Caco-2 (cell line): ENCODE data around the gene PRKAG2. TPM values are rescaled to one million over a fixed set of nuclear protein-coding genes. Genes with fewer than 3 reads are reported as not detected.
A peak's percentile ranks its signal among the peaks of the same experiment; 100 is the strongest.

Experiments
- BruUV-seq: library from RNA; stranded (reverse); fragments of 400-500 nt; replicated peaks from 2 replicates; lab custom pipeline; 2021; lab: Mats Ljungman, UMichigan
- CTCF ChIA-PET: fragments of 300-600 bp; sonication (Branson Sonifier 250); formaldehyde crosslinking; loops from one replicate; lab custom pipeline; 2022; ENCODE audit warnings: antibody characterized with exemption; lab: Charles Lee
- POLR2A ChIA-PET: fragments of 300-600 bp; sonication (Branson Sonifier 250); formaldehyde crosslinking; loops from one replicate; lab custom pipeline; 2022; ENCODE audit warnings: antibody characterized with exemption; lab: Charles Lee
- DNase-seq, 2 experiments: peaks; one replicate each; pipeline versions ENCODE4 v3.0.0 to v3.0.0-alpha.2; 2020 to 2022
- H3K27me3 ChIP-seq: replicated peaks from 2 replicates; pipeline ENCODE4 v1.6.0; 2011; ENCODE audit warnings: low read length; ENCODE audit not compliant: control insufficient read depth, insufficient read depth
- H3K36me3 ChIP-seq: 2 replicates; pipeline ENCODE4 v1.5.1; 2011; ENCODE audit warnings: low read length; ENCODE audit not compliant: control insufficient read depth, insufficient read depth
- H3K4me1 ChIP-seq: fragments of 250-450 bp; sonication (Bioruptor Pico); 2 replicates; pipeline ENCODE4 v1.5.1; 2020; ENCODE audit warnings: mild to moderate bottlenecking
- H3K4me3 ChIP-seq: 2 replicates; pipeline ENCODE4 v1.5.1; 2011; ENCODE audit warnings: low read depth, mild to moderate bottlenecking, control low read depth, low read length
- H3K9me3 ChIP-seq: fragments of 250-450 bp; sonication (Bioruptor Pico); 2 replicates; pipeline ENCODE4 v1.5.1; 2020; ENCODE audit warnings: mild to moderate bottlenecking, moderate library complexity
- H3K27ac Mint-ChIP-seq: one replicate; pipeline ENCODE4 v1.8.0; 2022; ENCODE audit warnings: mixed read lengths; ENCODE audit not compliant: unreplicated experiment
- H3K27me3 Mint-ChIP-seq: one replicate; pipeline ENCODE4 v1.8.0; 2022; ENCODE audit warnings: mixed read lengths; ENCODE audit not compliant: insufficient read depth, unreplicated experiment
- H3K36me3 Mint-ChIP-seq: one replicate; pipeline ENCODE4 v1.8.0; 2022; ENCODE audit warnings: mild to moderate bottlenecking, mixed read lengths; ENCODE audit not compliant: insufficient read depth, unreplicated experiment
- H3K4me1 Mint-ChIP-seq: one replicate; pipeline ENCODE4 v1.8.0; 2022; ENCODE audit warnings: low read depth, mixed read lengths; ENCODE audit not compliant: unreplicated experiment
- H3K4me3 Mint-ChIP-seq: one replicate; pipeline ENCODE4 v1.8.0; 2022; ENCODE audit warnings: mild to moderate bottlenecking, moderate library complexity, mixed read lengths; ENCODE audit not compliant: unreplicated experiment
- H3K9me3 Mint-ChIP-seq: one replicate; pipeline ENCODE4 v1.8.0; 2022; ENCODE audit warnings: mixed read lengths; ENCODE audit not compliant: unreplicated experiment
- intact Hi-C: fragments of 100-400 bp; cut with micrococcal nuclease; formaldehyde crosslinking; loops from one replicate; pipeline ENCODE4 v1.10.0; 2022; ENCODE audit not compliant: unreplicated experiment
- total RNA-seq: library from RNA; stranded (reverse); gene quantifications from 2 replicates; pipeline ENCODE4 v1.2.3, GENCODE V29; 2022
- TF ChIP-seq, protein P1 (sequence below), 2 experiments: fragments of 200-600 bp in 1 of 2; IDR thresholded peaks; 1 replicate in 1 of 2; 2 replicates in 1 of 2; pipeline versions ENCODE4 v1.5.1 to v1.8.0; 2011 to 2022; ENCODE audit warnings: antibody characterized with exemption in 1 of 2, control low read depth in 1 of 2, inconsistent platforms in 1 of 2, low read depth in 1 of 2, low read length in 1 of 2, mild to moderate bottlenecking in 1 of 2, moderate library complexity in 1 of 2; ENCODE audit not compliant: insufficient read depth in 1 of 2, severe bottlenecking in 1 of 2, unreplicated experiment in 1 of 2

PRKAG2 gene
- total RNA-seq, 1 experiment from 2014 or later: 15.9 TPM

DNA sequence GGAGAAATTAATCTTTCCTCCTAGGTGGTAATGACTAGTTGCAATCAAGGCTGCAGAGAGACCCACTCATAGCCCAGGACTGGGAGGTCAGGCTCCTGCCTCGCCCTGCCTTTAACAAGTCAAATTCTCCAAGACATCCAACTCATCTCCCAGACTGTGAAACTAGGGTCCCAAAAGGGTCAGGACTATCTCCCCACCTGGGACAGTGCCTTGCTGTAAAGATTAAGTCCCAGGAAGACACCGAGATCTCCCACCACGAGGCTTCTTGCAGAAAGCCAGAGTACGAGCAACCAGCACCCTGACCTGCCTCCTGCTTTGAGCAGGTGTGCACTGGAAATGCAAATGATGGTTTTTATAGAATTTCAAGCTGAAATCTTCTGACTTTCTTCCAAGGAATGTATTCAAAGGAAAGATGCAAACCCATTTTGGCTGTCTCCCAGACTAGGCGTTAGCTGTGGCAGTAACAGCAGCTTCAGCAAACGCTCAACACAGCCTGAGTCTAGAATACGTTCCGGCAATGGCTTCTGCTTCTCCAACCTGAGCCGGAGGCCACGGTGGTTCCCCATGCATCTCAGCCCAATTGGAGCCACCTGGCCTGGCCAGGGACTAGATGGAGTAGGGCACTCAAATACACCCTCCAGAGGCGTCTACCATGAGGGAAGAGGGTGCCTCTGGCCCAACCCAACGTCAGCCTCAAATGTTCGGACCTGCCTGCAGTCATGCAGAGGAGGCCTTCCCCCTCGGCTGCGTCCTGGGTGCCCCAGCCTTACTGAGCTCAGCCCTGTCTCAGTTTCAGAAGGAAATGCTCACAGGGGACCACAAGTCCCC, 170.4 kb downstream of the PRKAG2 start:
- ChIA-PET CTCF (interaction anchor here (0.6 to 0.8 kb wide), 2 partner anchors 11 to 12 kb away, joined by 3 to 9 read pairs; no protein-coding TSS in a partner anchor), POLR2A (no interaction called here)
- no peaks in the 10 kb centered on the region for H3K36me3 ChIP-seq
- no peak overlapping the region for H3K4me3 Mint-ChIP-seq
- no TSS peak for BruUV-seq
- intact Hi-C loops: loop anchor here (5.0 kb wide), 1 partner anchor 134 kb away; no protein-coding TSS in a partner anchor
- no peak overlapping the region for H3K27ac Mint-ChIP-seq
- TF ChIP-seq, protein P1, sequence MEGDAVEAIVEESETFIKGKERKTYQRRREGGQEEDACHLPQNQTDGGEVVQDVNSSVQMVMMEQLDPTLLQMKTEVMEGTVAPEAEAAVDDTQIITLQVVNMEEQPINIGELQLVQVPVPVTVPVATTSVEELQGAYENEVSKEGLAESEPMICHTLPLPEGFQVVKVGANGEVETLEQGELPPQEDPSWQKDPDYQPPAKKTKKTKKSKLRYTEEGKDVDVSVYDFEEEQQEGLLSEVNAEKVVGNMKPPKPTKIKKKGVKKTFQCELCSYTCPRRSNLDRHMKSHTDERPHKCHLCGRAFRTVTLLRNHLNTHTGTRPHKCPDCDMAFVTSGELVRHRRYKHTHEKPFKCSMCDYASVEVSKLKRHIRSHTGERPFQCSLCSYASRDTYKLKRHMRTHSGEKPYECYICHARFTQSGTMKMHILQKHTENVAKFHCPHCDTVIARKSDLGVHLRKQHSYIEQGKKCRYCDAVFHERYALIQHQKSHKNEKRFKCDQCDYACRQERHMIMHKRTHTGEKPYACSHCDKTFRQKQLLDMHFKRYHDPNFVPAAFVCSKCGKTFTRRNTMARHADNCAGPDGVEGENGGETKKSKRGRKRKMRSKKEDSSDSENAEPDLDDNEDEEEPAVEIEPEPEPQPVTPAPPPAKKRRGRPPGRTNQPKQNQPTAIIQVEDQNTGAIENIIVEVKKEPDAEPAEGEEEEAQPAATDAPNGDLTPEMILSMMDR (IDR thresholded peaks at IDR 0.05; ENCODE audit: insufficient read depth in 1 of 2, low read depth in 1 of 2, low read length in 1 of 2, severe bottlenecking in 1 of 2, unreplicated experiment in 1 of 2): no peak
- peaks cover 12% of the 10 kb centered on the region; the same call in 1 of the 2 replicates for H3K4me1 ChIP-seq
- no peak for DNase-seq
- H3K27me3 ChIP-seq: no peaks in the 10 kb centered on the region
- H3K9me3 ChIP-seq: no peaks in the 10 kb centered on the region
- peaks cover 7% of the 10 kb centered on the region for H3K4me1 Mint-ChIP-seq
- no peaks in the 10 kb centered on the region for H3K27me3 Mint-ChIP-seq
- no peak overlapping the region for H3K4me3 ChIP-seq
- no peaks in the 10 kb centered on the region for H3K9me3 Mint-ChIP-seq
- no peaks in the 10 kb centered on the region for H3K36me3 Mint-ChIP-seq

DNA sequence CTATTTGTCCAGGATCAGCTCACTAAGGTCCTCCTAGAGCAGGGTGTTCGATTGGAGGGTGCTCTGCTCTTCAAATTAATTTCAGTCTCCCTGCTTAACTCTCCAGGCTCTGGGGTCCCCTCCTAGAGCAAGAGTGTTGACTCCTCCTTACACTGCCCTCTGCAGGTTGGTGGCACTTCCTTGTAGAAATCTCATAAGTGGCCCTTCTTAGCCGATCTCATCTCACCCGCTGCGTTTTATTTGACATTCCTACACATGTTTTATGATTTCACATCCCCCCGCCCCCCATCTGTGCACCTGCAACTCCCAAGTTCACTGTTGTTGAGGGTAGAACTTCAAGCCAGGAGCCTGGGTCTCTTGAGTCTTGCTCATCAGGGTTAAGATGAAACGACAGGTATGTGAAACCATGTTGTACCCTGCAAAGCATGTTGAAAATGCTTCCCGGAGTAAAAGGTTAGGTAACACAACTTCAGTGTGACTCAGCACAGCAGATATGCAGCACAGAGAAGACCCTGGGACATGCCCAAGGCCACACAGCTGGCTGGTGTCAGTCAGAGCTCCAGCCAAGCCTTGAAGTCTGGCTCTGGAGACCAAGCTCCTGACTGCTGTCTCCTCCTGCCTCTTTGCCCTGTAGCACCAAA, 171.2 kb downstream of the PRKAG2 start:
- H3K27me3 ChIP-seq: no peaks in the 10 kb centered on the region
- no peaks in the 10 kb centered on the region for H3K9me3 Mint-ChIP-seq
- no peak overlapping the region for H3K4me3 ChIP-seq
- H3K27me3 Mint-ChIP-seq: no peaks in the 10 kb centered on the region
- ChIA-PET POLR2A (no interaction called here), CTCF (interaction anchor here (0.6 to 0.8 kb wide), 2 partner anchors 10 to 12 kb away, joined by 3 to 9 read pairs; no protein-coding TSS in a partner anchor)
- no peak overlapping the region for H3K27ac Mint-ChIP-seq
- H3K4me3 Mint-ChIP-seq: no peak overlapping the region
- intact Hi-C loops: loop anchor here (1.0 to 5.0 kb wide), 2 partner anchors 79 to 133 kb away; no protein-coding TSS in a partner anchor
- TF ChIP-seq, protein P1 (IDR thresholded peaks at IDR 0.05; ENCODE audit: insufficient read depth in 1 of 2, low read depth in 1 of 2, low read length in 1 of 2, severe bottlenecking in 1 of 2, unreplicated experiment in 1 of 2): peak; percentile 65 to 77
- H3K36me3 Mint-ChIP-seq: no peaks in the 10 kb centered on the region
- no peaks in the 10 kb centered on the region for H3K9me3 ChIP-seq
- no TSS peak for BruUV-seq
- DNase-seq: peak in 1 of 2 experiments; percentile 58
- peaks cover 7% of the 10 kb centered on the region for H3K4me1 Mint-ChIP-seq
- H3K4me1 ChIP-seq: peaks cover 12% of the 10 kb centered on the region; the same call in 1 of the 2 replicates
- H3K36me3 ChIP-seq: no peaks in the 10 kb centered on the region

DNA sequence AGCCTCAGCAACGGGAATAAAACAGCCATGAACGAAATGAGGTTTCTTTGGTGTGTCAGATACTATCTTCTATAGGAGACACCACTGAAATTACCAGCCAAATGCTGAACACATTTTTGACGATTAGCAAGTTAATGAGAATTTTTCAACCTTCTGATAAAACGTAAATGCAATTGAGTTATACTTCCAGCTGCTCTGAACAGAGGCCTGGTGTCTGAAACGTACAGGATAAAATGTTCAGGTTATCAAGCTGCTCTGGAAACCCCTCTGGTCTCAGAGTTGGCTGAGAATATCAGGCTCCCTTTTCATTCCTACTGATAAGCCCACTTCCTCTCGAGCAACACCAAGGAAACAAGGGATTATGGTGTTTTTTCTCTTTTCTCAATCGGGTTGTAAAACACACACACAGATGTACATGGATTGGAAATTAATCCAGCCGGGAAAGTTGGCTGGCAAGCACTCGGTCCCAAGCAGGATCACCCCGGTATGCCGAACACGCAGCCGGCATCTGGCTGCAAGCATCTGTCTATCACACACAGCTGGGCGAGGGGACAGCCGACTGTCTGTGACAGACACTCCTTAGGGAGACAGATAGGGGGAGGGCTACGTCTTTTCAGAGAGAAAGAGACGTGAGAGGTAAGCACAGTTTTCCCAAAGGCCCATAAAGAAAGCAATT, 171.8 kb downstream of the PRKAG2 start:
- H3K4me1 ChIP-seq: peaks cover 12% of the 10 kb centered on the region; the same call in 1 of the 2 replicates
- peaks cover 7% of the 10 kb centered on the region for H3K4me1 Mint-ChIP-seq
- no peaks in the 10 kb centered on the region for H3K27me3 Mint-ChIP-seq
- ChIA-PET POLR2A (no interaction called here), CTCF (no interaction called here)
- H3K9me3 Mint-ChIP-seq: no peaks in the 10 kb centered on the region
- no peaks in the 10 kb centered on the region for H3K27me3 ChIP-seq
- no peak overlapping the region for H3K27ac Mint-ChIP-seq
- DNase-seq: no peak
- H3K4me3 Mint-ChIP-seq: no peak overlapping the region
- no peak overlapping the region for H3K4me3 ChIP-seq
- TF ChIP-seq, protein P1 (IDR thresholded peaks at IDR 0.05; ENCODE audit: insufficient read depth in 1 of 2, low read depth in 1 of 2, low read length in 1 of 2, severe bottlenecking in 1 of 2, unreplicated experiment in 1 of 2): no peak
- no peaks in the 10 kb centered on the region for H3K36me3 Mint-ChIP-seq
- H3K36me3 ChIP-seq: no peaks in the 10 kb centered on the region
- intact Hi-C loops: loop anchor here (1.0 to 5.0 kb wide), 2 partner anchors 79 to 133 kb away; no protein-coding TSS in a partner anchor
- BruUV-seq: no TSS peak
- no peaks in the 10 kb centered on the region for H3K9me3 ChIP-seq
